ENCODE measurements around the gene CRCP. TPM values are rescaled to one million over a fixed set of nuclear protein-coding genes. Genes with fewer than 3 reads are reported as not detected.
A peak's percentile ranks its signal among the peaks of the same experiment; 100 is the strongest.

CRCP gene
- total and polyA plus RNA-seq, 2 of the 13 experiments (the other 11 are each of a cell fraction or from before 2014, with no cell fraction given): 22.7 to 31.0 TPM

DNA sequence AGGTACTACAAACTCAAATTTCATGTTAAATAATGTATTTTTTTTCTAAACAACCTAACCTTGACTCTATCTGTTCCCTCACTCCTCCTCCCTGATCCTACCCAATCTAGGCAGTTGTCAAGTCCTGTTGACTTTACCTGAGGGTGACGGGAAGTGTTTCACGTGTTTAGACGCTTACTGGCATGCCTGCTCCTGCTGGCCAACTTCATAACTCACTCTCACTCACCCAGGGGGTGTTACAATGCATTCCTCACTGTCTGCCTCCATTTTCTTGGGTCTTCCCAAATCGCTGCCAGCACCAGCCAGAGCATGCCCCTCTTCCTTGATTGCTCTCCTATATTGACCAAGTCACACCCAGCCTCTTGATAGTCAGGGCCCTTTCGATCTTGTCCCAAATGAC, 28.3 kb downstream of the CRCP start (continued):
- TF ChIP-seq ZNF773 (CRISPR knock-in tag; IDR thresholded peaks at IDR 0.05; ENCODE audit: borderline replicate concordance) (no peak), DNMT1 (CRISPR knock-in tag; IDR thresholded peaks at IDR 0.05) (no peak), SAP130 (CRISPR knock-in tag; IDR thresholded peaks at IDR 0.05; ENCODE audit: low read depth) (peak; percentile 83), RXRA (CRISPR knock-in tag; IDR thresholded peaks at IDR 0.05) (peak; percentile 65; the same call in 1 of the 2 replicates), NAIF1 (CRISPR knock-in tag; IDR thresholded peaks at IDR 0.05; ENCODE audit: borderline replicate concordance) (0 out of 2 replicates have a peak, but pooled peaks have one; percentile 18), ZNF563 (CRISPR knock-in tag; IDR thresholded peaks at IDR 0.05) (peak; percentile 59; the same call in 1 of the 2 replicates), ZFX (CRISPR knock-in tag; IDR thresholded peaks at IDR 0.05; ENCODE audit: low read depth) (no peak), GPN1 (CRISPR knock-in tag; IDR thresholded peaks at IDR 0.05; ENCODE audit: borderline replicate concordance) (no peak), ZNF180 (CRISPR knock-in tag; IDR thresholded peaks at IDR 0.05; ENCODE audit: borderline replicate concordance, low read depth) (no peak), NFYC (CRISPR knock-in tag; IDR thresholded peaks at IDR 0.05) (no peak), CENPT (CRISPR knock-in tag; IDR thresholded peaks at IDR 0.05; ENCODE audit: low read depth) (no peak), ZKSCAN8 (CRISPR knock-in tag; IDR thresholded peaks at IDR 0.05; ENCODE audit: borderline replicate concordance) (0 out of 2 replicates have a peak, but pooled peaks have one; percentile 39), SPEN (CRISPR knock-in tag; IDR thresholded peaks at IDR 0.05; ENCODE audit: low read depth) (peak; percentile 43; the same call in 1 of the 2 replicates), ZFP36 (IDR thresholded peaks at IDR 0.05; ENCODE audit: borderline replicate concordance, low read depth, low read length, partially characterized antibody) (no peak), ZNF260 (CRISPR knock-in tag; IDR thresholded peaks at IDR 0.05; ENCODE audit: borderline replicate concordance, low read depth) (no peak), ZFYVE20 (CRISPR knock-in tag; IDR thresholded peaks at IDR 0.05; ENCODE audit: borderline replicate concordance, low read depth) (no peak)
- TF ChIP-seq, protein P1, sequence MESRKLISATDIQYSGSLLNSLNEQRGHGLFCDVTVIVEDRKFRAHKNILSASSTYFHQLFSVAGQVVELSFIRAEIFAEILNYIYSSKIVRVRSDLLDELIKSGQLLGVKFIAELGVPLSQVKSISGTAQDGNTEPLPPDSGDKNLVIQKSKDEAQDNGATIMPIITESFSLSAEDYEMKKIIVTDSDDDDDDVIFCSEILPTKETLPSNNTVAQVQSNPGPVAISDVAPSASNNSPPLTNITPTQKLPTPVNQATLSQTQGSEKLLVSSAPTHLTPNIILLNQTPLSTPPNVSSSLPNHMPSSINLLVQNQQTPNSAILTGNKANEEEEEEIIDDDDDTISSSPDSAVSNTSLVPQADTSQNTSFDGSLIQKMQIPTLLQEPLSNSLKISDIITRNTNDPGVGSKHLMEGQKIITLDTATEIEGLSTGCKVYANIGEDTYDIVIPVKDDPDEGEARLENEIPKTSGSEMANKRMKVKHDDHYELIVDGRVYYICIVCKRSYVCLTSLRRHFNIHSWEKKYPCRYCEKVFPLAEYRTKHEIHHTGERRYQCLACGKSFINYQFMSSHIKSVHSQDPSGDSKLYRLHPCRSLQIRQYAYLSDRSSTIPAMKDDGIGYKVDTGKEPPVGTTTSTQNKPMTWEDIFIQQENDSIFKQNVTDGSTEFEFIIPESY (CRISPR knock-in tag; IDR thresholded peaks at IDR 0.05): no peak; the same call in 1 of the 2 replicates
- TF ChIP-seq, protein P2, sequence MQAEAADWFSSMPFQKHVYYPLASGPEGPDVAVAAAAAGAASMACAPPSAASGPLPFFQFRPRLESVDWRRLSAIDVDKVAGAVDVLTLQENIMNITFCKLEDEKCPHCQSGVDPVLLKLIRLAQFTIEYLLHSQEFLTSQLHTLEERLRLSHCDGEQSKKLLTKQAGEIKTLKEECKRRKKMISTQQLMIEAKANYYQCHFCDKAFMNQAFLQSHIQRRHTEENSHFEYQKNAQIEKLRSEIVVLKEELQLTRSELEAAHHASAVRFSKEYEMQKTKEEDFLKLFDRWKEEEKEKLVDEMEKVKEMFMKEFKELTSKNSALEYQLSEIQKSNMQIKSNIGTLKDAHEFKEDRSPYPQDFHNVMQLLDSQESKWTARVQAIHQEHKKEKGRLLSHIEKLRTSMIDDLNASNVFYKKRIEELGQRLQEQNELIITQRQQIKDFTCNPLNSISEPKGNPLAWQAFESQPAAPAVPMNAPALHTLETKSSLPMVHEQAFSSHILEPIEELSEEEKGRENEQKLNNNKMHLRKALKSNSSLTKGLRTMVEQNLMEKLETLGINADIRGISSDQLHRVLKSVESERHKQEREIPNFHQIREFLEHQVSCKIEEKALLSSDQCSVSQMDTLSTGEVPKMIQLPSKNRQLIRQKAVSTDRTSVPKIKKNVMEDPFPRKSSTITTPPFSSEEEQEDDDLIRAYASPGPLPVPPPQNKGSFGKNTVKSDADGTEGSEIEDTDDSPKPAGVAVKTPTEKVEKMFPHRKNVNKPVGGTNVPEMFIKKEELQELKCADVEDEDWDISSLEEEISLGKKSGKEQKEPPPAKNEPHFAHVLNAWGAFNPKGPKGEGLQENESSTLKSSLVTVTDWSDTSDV (CRISPR knock-in tag; IDR thresholded peaks at IDR 0.05): no peak
- TF ChIP-seq, protein P3, sequence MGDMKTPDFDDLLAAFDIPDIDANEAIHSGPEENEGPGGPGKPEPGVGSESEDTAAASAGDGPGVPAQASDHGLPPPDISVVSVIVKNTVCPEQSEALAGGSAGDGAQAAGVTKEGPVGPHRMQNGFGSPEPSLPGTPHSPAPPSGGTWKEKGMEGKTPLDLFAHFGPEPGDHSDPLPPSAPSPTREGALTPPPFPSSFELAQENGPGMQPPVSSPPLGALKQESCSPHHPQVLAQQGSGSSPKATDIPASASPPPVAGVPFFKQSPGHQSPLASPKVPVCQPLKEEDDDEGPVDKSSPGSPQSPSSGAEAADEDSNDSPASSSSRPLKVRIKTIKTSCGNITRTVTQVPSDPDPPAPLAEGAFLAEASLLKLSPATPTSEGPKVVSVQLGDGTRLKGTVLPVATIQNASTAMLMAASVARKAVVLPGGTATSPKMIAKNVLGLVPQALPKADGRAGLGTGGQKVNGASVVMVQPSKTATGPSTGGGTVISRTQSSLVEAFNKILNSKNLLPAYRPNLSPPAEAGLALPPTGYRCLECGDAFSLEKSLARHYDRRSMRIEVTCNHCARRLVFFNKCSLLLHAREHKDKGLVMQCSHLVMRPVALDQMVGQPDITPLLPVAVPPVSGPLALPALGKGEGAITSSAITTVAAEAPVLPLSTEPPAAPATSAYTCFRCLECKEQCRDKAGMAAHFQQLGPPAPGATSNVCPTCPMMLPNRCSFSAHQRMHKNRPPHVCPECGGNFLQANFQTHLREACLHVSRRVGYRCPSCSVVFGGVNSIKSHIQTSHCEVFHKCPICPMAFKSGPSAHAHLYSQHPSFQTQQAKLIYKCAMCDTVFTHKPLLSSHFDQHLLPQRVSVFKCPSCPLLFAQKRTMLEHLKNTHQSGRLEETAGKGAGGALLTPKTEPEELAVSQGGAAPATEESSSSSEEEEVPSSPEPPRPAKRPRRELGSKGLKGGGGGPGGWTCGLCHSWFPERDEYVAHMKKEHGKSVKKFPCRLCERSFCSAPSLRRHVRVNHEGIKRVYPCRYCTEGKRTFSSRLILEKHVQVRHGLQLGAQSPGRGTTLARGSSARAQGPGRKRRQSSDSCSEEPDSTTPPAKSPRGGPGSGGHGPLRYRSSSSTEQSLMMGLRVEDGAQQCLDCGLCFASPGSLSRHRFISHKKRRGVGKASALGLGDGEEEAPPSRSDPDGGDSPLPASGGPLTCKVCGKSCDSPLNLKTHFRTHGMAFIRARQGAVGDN (CRISPR knock-in tag; IDR thresholded peaks at IDR 0.05): peak; percentile 50; the same call in 1 of the 2 replicates
- TF ChIP-seq, protein P4, sequence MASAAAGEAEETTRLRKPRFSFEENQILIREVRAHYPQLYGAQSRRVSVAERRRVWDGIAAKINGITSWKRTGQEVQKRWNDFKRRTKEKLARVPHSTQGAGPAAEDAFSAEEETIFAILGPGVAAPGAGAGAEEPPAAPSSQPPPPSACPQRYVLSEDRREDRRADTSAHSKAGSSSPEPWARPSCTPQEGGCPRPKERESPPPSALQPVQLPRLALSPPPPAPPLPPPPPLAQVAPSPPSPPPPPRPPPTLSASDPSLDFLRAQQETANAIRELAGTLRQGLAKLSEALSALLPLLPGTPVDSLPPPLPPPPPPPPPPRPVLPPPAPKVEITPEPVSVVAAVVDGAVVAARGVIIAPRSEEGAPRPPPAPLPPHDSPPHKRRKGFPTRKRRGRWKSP (CRISPR knock-in tag; IDR thresholded peaks at IDR 0.05): 0 out of 2 replicates have a peak, but pooled peaks have one; percentile 52

Measured in HepG2 (cell line).